Panc1 (cell line): ENCODE results near the gene PNKP. TPM values are rescaled to one million over a fixed set of nuclear protein-coding genes. Genes with fewer than 3 reads are reported as not detected.
A peak's percentile ranks its signal among the peaks of the same experiment; 100 is the strongest.

Experiments
- ATAC-seq: fragments of 200-7000 bp; cut with Tn5 transposase; 2 replicates; pipeline ENCODE4 v1.9.1; 2020; ENCODE audit warnings: mild to moderate bottlenecking, moderate library complexity
- Bru-seq: library from RNA; stranded (reverse); fragments of 400-500 nt; gene quantifications from one replicate; lab custom pipeline; 2021; lab: Mats Ljungman, UMichigan
- BruChase-seq, 2 experiments: library from RNA; stranded (reverse); fragments of 400-500 nt; gene quantifications; one replicate each; lab custom pipeline; 2021; lab: Mats Ljungman, UMichigan
- BruUV-seq: library from RNA; stranded (reverse); fragments of 400-500 nt; replicated peaks from 2 replicates; lab custom pipeline; 2021; lab: Mats Ljungman, UMichigan
- CTCF ChIA-PET: fragments of 300-600 bp; sonication (Branson Sonifier 250); formaldehyde crosslinking; loops from one replicate; lab custom pipeline; 2022; ENCODE audit warnings: antibody characterized with exemption; lab: Charles Lee
- POLR2A ChIA-PET: fragments of 300-600 bp; sonication (Branson Sonifier 250); formaldehyde crosslinking; loops from one replicate; lab custom pipeline; 2022; ENCODE audit warnings: antibody characterized with exemption; lab: Charles Lee
- DNase-seq: peaks from one replicate; pipeline ENCODE4 v3.0.0-alpha.2; 2010; ENCODE audit warnings: low read depth, low spot score
- H3K27ac ChIP-seq: 2 replicates; pipeline ENCODE4 v1.5.1; 2011; ENCODE audit warnings: mild to moderate bottlenecking, low read length, inconsistent platforms
- H3K27me3 ChIP-seq: fragments of 200-500 bp; sonication (Bioruptor generic); 2 replicates; pipeline ENCODE4 v1.6.0; 2014; ENCODE audit warnings: low read length, inconsistent platforms; ENCODE audit not compliant: control insufficient read depth, insufficient read depth
- H3K36me3 ChIP-seq: fragments of 200-500 bp; sonication (Bioruptor generic); 2 replicates; pipeline ENCODE4 v1.5.1; 2014; ENCODE audit warnings: inconsistent platforms, mild to moderate bottlenecking, low read length, moderate library complexity; ENCODE audit not compliant: control insufficient read depth, insufficient read depth
- H3K4me1 ChIP-seq: 2 replicates; pipeline ENCODE4 v1.5.1; 2011; ENCODE audit warnings: inconsistent platforms, mild to moderate bottlenecking, low read length, moderate library complexity; ENCODE audit not compliant: control insufficient read depth, insufficient read depth
- H3K4me3 ChIP-seq, 2 experiments: 2 replicates each; pipeline ENCODE4 v1.5.1; 2011 to 2012; ENCODE audit warnings: low read depth in 2 of 2, low read length in 2 of 2, mild to moderate bottlenecking in 2 of 2, inconsistent platforms in 1 of 2, moderate library complexity in 1 of 2
- H3K9me3 ChIP-seq: fragments of 200-500 bp; sonication (Bioruptor generic); 2 replicates; pipeline ENCODE4 v1.5.1; 2014; ENCODE audit warnings: low read depth, mild to moderate bottlenecking, inconsistent platforms, low read length, moderate library complexity; ENCODE audit not compliant: control insufficient read depth, insufficient read depth
- POLR2AphosphoS5 ChIP-seq: IDR thresholded peaks from 2 replicates; pipeline ENCODE4 v1.6.1; 2012; ENCODE audit warnings: mild to moderate bottlenecking, low read depth, low read length, moderate library complexity
- SIN3A ChIP-seq: IDR thresholded peaks from 2 replicates; pipeline ENCODE4 v1.6.1; 2012; ENCODE audit warnings: low read depth, mild to moderate bottlenecking, low read length, moderate library complexity, borderline replicate concordance; ENCODE audit not compliant: insufficient read depth
- TCF7L2 ChIP-seq: IDR thresholded peaks from 2 replicates; pipeline ENCODE4 v1.6.1; 2011; ENCODE audit warnings: mild to moderate bottlenecking, low read depth, low read length, inconsistent platforms
- in situ Hi-C: cut with HindIII; loops from 2 replicates; pipeline ENCODE4 v1.10.0; 2016; ENCODE audit warnings: low sequenced_read_pairs, low pct_unique_long_range_greater_than_20kb
- intact Hi-C: fragments of 100-400 bp; cut with micrococcal nuclease; formaldehyde crosslinking; loops from one replicate; pipeline ENCODE4 v1.10.0; 2022; ENCODE audit not compliant: unreplicated experiment
- long read RNA-seq: library from polyadenylated mRNA; unstranded; transcript quantifications from one replicate; pipeline ENCODE4 v2.0.0, GENCODE V29; 2021; ENCODE audit not compliant: unreplicated experiment
- polyA plus RNA-seq: library from polyadenylated mRNA; unstranded; fragments of >200 nt; gene quantifications from one replicate; pipeline ENCODE4 v1.2.1, GENCODE V29; 2012; ENCODE audit warnings: missing spikeins; ENCODE audit not compliant: insufficient read length
- total RNA-seq: library from RNA; stranded (reverse); gene quantifications from one replicate; pipeline ENCODE4 v1.2.1, GENCODE V29; 2021; ENCODE audit not compliant: unreplicated experiment
- TF ChIP-seq, protein P1 (sequence below): fragments of 450-650 bp; IDR thresholded peaks from 2 replicates; pipeline ENCODE4 v1.5.1; 2017; ENCODE audit warnings: mild to moderate bottlenecking
- TF ChIP-seq, protein P2 (sequence below), 2 experiments: IDR thresholded peaks; 2 replicates each; pipeline ENCODE4 v1.6.1; 2011 to 2012; ENCODE audit warnings: low read depth in 2 of 2, control low read depth in 1 of 2, low read length in 1 of 2, mild to moderate bottlenecking in 1 of 2, moderate library complexity in 1 of 2; ENCODE audit not compliant: insufficient read depth in 1 of 2

The PNKP gene
- total RNA-seq, result 76.7 TPM
- 59.6 TPM for polyA plus RNA-seq
- Bru-seq, nascent RNA, result percentile 75 among the genes with signal in this experiment
- percentile 79 among the genes with signal in this experiment for BruChase-seq, experiment 1, labeled RNA remaining after a 2-hour chase
- BruChase-seq, experiment 2, labeled RNA remaining after a 6-hour chase, result percentile 82 among the genes with signal in this experiment
- long read RNA-seq, transcript PNKP-201 (17 exons, 2,041 nt), result major isoform, 7 of 23 reads
- long read RNA-seq, partial matches to known transcripts, result 3 of 23 reads
- long read RNA-seq, other reads (novel, unspliced or antisense), result 11 of 23 reads

DNA sequence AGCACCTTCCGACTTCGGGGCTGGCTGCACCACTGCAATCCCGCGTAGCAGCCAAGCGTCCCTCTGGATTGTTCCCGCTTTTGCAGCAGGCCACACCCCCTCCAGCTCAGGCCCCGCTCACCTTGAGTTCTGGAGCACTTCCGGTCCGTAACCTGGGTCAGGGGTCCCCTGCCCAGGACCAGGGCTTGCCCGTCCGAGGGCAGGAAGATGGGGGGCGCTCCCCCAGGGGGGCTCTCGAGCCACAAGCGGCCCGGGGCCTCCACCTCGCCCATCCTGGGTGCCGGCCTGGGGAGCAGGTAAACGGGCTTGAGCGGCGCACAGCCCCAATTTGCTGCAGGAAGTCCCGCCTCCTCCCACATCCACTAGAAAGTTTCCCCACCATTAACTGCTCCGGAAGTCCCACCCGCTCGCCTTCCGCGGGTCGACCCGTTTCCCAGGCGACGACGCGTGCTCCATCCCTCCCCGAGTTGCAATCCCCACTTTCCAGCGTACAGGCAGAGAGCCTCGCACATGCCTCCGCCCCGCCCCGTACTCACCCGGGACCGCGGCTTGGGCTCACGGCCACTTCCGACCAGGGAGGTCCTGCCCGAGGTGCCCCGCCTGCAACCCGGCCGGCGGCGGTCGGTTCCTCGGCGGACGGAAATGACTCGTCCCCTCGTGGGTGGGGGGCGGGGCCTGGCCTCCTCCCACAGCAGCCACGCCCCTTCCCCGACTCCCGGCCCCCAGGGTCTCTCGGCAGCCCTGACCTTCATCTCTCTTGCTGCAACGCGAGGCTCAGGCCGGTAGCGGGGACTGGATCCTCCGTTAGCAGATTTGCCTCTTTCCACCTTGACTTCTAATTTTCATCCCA, at the start of gene PNKP:
TSS of gene PNKP (minus strand) at position 644 of the 850 bp plus-strand sequence. CDS start at position 272, 372 bp downstream.
- TF ChIP-seq SIN3A, result 0 out of 2 replicates have a peak, but pooled peaks have one; percentile 37
- TF ChIP-seq, protein P1, sequence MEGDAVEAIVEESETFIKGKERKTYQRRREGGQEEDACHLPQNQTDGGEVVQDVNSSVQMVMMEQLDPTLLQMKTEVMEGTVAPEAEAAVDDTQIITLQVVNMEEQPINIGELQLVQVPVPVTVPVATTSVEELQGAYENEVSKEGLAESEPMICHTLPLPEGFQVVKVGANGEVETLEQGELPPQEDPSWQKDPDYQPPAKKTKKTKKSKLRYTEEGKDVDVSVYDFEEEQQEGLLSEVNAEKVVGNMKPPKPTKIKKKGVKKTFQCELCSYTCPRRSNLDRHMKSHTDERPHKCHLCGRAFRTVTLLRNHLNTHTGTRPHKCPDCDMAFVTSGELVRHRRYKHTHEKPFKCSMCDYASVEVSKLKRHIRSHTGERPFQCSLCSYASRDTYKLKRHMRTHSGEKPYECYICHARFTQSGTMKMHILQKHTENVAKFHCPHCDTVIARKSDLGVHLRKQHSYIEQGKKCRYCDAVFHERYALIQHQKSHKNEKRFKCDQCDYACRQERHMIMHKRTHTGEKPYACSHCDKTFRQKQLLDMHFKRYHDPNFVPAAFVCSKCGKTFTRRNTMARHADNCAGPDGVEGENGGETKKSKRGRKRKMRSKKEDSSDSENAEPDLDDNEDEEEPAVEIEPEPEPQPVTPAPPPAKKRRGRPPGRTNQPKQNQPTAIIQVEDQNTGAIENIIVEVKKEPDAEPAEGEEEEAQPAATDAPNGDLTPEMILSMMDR, result no peak
- TF ChIP-seq, protein P2, sequence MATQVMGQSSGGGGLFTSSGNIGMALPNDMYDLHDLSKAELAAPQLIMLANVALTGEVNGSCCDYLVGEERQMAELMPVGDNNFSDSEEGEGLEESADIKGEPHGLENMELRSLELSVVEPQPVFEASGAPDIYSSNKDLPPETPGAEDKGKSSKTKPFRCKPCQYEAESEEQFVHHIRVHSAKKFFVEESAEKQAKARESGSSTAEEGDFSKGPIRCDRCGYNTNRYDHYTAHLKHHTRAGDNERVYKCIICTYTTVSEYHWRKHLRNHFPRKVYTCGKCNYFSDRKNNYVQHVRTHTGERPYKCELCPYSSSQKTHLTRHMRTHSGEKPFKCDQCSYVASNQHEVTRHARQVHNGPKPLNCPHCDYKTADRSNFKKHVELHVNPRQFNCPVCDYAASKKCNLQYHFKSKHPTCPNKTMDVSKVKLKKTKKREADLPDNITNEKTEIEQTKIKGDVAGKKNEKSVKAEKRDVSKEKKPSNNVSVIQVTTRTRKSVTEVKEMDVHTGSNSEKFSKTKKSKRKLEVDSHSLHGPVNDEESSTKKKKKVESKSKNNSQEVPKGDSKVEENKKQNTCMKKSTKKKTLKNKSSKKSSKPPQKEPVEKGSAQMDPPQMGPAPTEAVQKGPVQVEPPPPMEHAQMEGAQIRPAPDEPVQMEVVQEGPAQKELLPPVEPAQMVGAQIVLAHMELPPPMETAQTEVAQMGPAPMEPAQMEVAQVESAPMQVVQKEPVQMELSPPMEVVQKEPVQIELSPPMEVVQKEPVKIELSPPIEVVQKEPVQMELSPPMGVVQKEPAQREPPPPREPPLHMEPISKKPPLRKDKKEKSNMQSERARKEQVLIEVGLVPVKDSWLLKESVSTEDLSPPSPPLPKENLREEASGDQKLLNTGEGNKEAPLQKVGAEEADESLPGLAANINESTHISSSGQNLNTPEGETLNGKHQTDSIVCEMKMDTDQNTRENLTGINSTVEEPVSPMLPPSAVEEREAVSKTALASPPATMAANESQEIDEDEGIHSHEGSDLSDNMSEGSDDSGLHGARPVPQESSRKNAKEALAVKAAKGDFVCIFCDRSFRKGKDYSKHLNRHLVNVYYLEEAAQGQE (IDR thresholded peaks at IDR 0.05; ENCODE audit: insufficient read depth in 1 of 2, low read depth in 2 of 2, low read length in 1 of 2), result 0 out of 4 replicates have a peak, but pooled peaks of 1 of the 2 experiments have one; percentile 8
- TF ChIP-seq POLR2AphosphoS5, result peak; percentile 77
- peak; percentile 27; the same call in 1 of the 2 replicates for TF ChIP-seq TCF7L2
- intact Hi-C loops (no loop called here), in situ Hi-C loops (no loop called here)
- H3K27ac ChIP-seq, result peak within 1 kb of the TSS; percentile 95
- H3K4me1 ChIP-seq, result peaks cover 20% of the 10 kb centered on the region
- ATAC-seq (peak; percentile 68), DNase-seq (no peak)
- no TSS peak for BruUV-seq
- POLR2A ChIA-PET, result interaction anchor here (0.8 kb wide), 1 partner anchor 49 kb away, joined by 3 read pairs; the partner anchor contains the start of gene MED25
- no peaks in the 10 kb centered on the region for H3K36me3 ChIP-seq
- H3K4me3 ChIP-seq, result peak within 1 kb of the TSS; percentile 69 to 76
- CTCF ChIA-PET, result no interaction called here
- H3K27me3 ChIP-seq, result no peaks in the 10 kb centered on the region
- no peaks in the 10 kb centered on the region for H3K9me3 ChIP-seq

DNA sequence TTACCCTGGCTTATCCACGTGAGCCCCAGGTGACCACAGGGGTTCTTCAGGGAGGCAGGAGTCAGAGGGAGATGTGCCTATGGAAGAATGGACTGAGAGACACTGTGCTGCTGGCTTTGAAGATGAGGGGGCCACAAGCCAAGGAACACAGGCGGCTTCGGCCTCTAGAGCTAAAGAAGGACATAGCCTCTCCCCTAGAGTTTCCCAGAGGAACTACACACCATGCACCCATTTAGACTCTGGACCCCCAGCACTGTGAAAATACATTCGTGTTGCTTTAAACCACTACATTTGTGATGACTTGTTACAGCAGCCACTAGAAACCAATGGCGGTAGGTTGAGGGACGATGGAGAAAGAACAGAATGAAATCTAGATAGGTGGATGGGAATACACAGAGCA, 47.9 kb upstream of the PNKP start:
- no peaks in the 10 kb centered on the region for H3K36me3 ChIP-seq
- H3K4me3 ChIP-seq, result no peak overlapping the region
- ChIA-PET CTCF (no interaction called here), POLR2A (no interaction called here)
- intact Hi-C loops (no loop called here), in situ Hi-C loops (no loop called here)
- no peak overlapping the region for H3K27ac ChIP-seq
- DNase-seq (no peak), ATAC-seq (no peak)
- TF ChIP-seq SIN3A (no peak), POLR2AphosphoS5 (no peak), TCF7L2 (no peak)
- TF ChIP-seq, protein P1, result no peak
- TF ChIP-seq, protein P2 (IDR thresholded peaks at IDR 0.05; ENCODE audit: insufficient read depth in 1 of 2, low read depth in 2 of 2, low read length in 1 of 2), result no peak
- no TSS peak for BruUV-seq
- H3K9me3 ChIP-seq, result no peaks in the 10 kb centered on the region
- no peaks in the 10 kb centered on the region for H3K4me1 ChIP-seq
- H3K27me3 ChIP-seq, result no peaks in the 10 kb centered on the region
